ENCODE results near the gene TCTN1.

- TF ChIP-seq CTCF (IDR thresholded peaks at IDR 0.05) = peak; percentile 63
- TF ChIP-seq EZH2 (IDR thresholded peaks at IDR 0.05; ENCODE audit: borderline replicate concordance, insufficient read depth, low read depth, low read length, poor library complexity, severe bottlenecking) = no peak
These were observed 13.7 kb upstream of the TCTN1 start for GRCh38 chr12:110600254-110600653.
